Measurements from ENCODE around the gene ITPR2.

The ITPR2 gene

DNA sequence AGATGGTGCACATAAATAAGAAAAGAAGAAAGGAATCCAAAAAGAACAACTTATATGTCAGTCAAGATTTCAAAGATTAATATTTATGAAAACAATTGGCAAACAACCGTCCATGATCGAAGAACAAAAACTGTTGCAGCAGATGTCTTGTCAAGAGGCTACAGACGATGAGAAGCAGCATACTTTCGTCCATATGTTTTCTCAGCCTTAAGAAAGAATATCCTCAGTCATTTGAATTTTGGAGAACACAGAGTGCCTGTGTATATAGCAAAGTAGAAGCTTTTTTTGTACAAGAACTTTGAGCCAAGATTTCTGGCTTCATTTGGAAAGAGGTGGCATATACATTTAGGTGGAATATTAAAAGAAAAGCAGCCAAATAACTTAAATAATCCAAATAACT is 297.2 kb downstream of the ITPR2 start:
- Histone ChIP-seq H3K4me3 (ENCODE audit: low read depth, low read length) (no peak overlapping the region), H3K27ac (ENCODE audit: low read depth, low read length) (no peak overlapping the region), H3K4me1 (ENCODE audit: control insufficient read depth, insufficient read depth, low read length) (no peaks in the 10 kb centered on the region), H3K27me3 (ENCODE audit: control insufficient read depth, insufficient read depth, low read length) (no peaks in the 10 kb centered on the region), H3K9ac (ENCODE audit: low read depth, low read length) (no peak overlapping the region), H3K36me3 (ENCODE audit: control insufficient read depth, insufficient read depth, low read length) (no peaks in the 10 kb centered on the region), H3K9me3 (ENCODE audit: control insufficient read depth, insufficient read depth, low read length) (no peaks in the 10 kb centered on the region)

DNA sequence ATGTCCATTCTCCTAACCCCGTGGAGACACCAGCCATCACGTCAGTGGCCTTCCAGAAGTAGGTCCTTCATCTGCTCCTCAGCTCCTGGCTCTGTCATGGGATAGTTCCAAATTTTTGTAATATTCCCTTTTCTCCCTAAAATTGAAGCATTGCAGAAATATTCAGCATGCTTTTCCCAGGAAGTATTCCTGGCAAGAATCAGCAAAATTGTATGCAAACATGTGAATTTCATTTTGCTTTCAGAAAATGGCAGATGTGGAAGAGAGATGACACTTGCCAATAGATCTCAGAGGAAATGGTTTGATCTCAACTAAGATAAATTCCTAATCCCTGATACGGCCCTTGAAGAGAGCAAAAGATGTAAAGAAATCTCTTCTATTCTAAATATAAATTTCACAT is 298.9 kb downstream of the ITPR2 start:
- H3K4me1 ChIP-seq (ENCODE audit: control insufficient read depth, insufficient read depth, low read length), result no peaks in the 10 kb centered on the region
- no peaks in the 10 kb centered on the region for H3K9me3 ChIP-seq (ENCODE audit: control insufficient read depth, insufficient read depth, low read length)
- no peak overlapping the region for H3K9ac ChIP-seq (ENCODE audit: low read depth, low read length)
- no peak overlapping the region for H3K27ac ChIP-seq (ENCODE audit: low read depth, low read length)
- H3K4me3 ChIP-seq (ENCODE audit: low read depth, low read length), result no peak overlapping the region
- H3K27me3 ChIP-seq (ENCODE audit: control insufficient read depth, insufficient read depth, low read length), result no peaks in the 10 kb centered on the region
- H3K36me3 ChIP-seq (ENCODE audit: control insufficient read depth, insufficient read depth, low read length), result no peaks in the 10 kb centered on the region

DNA sequence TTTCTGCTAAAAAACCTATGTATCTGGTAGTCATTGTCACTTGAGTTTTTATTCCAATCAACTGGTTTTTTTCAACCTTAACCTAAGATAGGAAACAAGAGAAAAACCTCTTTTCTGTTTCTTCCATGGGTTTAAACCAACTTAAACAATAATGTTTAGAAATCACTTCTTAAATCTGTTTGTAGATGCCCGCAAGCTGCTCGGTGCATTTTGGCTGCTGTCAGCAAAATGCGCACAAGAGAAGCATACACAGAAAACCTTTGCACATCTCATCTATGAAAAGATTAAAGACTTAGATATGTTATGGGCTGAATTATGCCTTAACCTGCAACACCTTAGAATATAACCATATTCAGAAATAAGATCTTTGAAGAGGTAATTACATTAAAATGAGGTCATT is 299.8 kb downstream of the ITPR2 start:
- H3K27ac ChIP-seq (ENCODE audit: low read depth, low read length), result no peak overlapping the region
- H3K4me3 ChIP-seq (ENCODE audit: low read depth, low read length), result no peak overlapping the region
- H3K9me3 ChIP-seq (ENCODE audit: control insufficient read depth, insufficient read depth, low read length), result no peaks in the 10 kb centered on the region
- H3K9ac ChIP-seq (ENCODE audit: low read depth, low read length), result no peak overlapping the region
- no peaks in the 10 kb centered on the region for H3K27me3 ChIP-seq (ENCODE audit: control insufficient read depth, insufficient read depth, low read length)
- no peaks in the 10 kb centered on the region for H3K36me3 ChIP-seq (ENCODE audit: control insufficient read depth, insufficient read depth, low read length)
- no peaks in the 10 kb centered on the region for H3K4me1 ChIP-seq (ENCODE audit: control insufficient read depth, insufficient read depth, low read length)

DNA sequence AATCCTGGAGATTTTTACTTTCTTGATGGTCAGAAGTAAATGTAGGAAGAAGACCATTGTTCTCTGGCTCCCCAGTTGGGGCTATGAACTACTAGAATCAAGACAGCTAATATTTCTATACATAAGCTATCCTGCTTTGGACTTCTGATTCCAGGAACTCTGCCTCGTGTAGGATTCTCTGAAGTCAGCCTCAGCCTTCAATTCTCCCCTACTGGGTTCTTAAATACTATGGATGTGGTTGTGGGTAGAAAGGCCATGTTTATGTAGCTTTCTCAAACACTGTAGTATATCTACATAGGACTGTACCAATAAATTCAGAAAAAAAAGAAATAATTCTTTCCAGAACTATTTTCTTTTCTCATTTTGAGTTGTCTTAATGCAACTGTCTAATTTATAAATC is 302.5 kb downstream of the ITPR2 start:
- H3K27ac ChIP-seq (ENCODE audit: low read depth, low read length), result no peak overlapping the region
- H3K4me3 ChIP-seq (ENCODE audit: low read depth, low read length), result no peak overlapping the region
- H3K9ac ChIP-seq (ENCODE audit: low read depth, low read length), result no peak overlapping the region
- no peaks in the 10 kb centered on the region for H3K4me1 ChIP-seq (ENCODE audit: control insufficient read depth, insufficient read depth, low read length)
- H3K27me3 ChIP-seq (ENCODE audit: control insufficient read depth, insufficient read depth, low read length), result no peaks in the 10 kb centered on the region
- peaks cover 7% of the 10 kb centered on the region; the same call in 1 of the 2 replicates for H3K9me3 ChIP-seq (ENCODE audit: control insufficient read depth, insufficient read depth, low read length)
- H3K36me3 ChIP-seq (ENCODE audit: control insufficient read depth, insufficient read depth, low read length), result no peaks in the 10 kb centered on the region

DNA sequence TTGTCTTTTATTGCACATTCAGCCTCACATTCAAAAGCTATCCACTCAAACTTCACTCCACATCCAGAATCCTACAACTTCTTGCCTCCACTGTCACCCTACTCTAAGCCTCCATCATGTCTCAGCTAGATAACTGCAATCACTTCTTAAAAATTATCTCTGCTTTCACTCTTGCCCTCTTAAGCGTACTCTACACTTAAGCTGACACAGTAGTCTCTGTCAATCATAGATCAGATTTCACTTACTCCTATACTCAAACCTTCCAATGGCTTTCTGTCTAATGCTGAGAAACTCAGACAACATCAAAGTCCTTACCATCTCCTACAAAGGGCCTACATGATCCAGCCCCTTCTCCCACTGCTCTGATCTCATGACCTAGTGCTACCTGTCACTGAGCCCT is 304.1 kb downstream of the ITPR2 start:
- Histone ChIP-seq H3K9ac (ENCODE audit: low read depth, low read length) (no peak overlapping the region), H3K27me3 (ENCODE audit: control insufficient read depth, insufficient read depth, low read length) (no peaks in the 10 kb centered on the region), H3K4me1 (ENCODE audit: control insufficient read depth, insufficient read depth, low read length) (no peaks in the 10 kb centered on the region), H3K27ac (ENCODE audit: low read depth, low read length) (no peak overlapping the region), H3K4me3 (ENCODE audit: low read depth, low read length) (no peak overlapping the region), H3K36me3 (ENCODE audit: control insufficient read depth, insufficient read depth, low read length) (no peaks in the 10 kb centered on the region), H3K9me3 (ENCODE audit: control insufficient read depth, insufficient read depth, low read length) (peaks cover 12% of the 10 kb centered on the region)

DNA sequence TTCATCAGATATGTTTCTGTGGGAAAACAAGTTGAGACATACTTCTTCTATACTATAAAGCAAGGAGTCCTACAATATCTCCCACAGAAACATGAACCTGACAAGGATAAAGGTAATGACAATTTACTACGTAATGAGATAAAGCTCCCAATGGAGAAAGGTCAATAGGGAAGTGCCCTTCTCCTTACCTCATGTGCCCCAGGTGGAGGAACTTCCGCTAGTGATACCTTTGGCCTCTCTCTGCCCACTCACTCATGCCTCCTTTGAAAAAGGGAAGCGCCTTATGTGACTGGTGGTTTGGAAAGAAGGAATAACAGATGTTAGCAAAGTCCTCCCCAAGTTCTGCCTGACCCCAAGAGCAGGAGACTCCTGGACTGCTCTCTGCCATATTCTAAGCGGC is 305.3 kb downstream of the ITPR2 start:
- Histone ChIP-seq H3K36me3 (ENCODE audit: control insufficient read depth, insufficient read depth, low read length) (no peaks in the 10 kb centered on the region), H3K27ac (ENCODE audit: low read depth, low read length) (no peak overlapping the region), H3K9me3 (ENCODE audit: control insufficient read depth, insufficient read depth, low read length) (peaks cover 12% of the 10 kb centered on the region), H3K4me1 (ENCODE audit: control insufficient read depth, insufficient read depth, low read length) (no peaks in the 10 kb centered on the region), H3K9ac (ENCODE audit: low read depth, low read length) (no peak overlapping the region), H3K27me3 (ENCODE audit: control insufficient read depth, insufficient read depth, low read length) (no peaks in the 10 kb centered on the region), H3K4me3 (ENCODE audit: low read depth, low read length) (no peak overlapping the region)

DNA sequence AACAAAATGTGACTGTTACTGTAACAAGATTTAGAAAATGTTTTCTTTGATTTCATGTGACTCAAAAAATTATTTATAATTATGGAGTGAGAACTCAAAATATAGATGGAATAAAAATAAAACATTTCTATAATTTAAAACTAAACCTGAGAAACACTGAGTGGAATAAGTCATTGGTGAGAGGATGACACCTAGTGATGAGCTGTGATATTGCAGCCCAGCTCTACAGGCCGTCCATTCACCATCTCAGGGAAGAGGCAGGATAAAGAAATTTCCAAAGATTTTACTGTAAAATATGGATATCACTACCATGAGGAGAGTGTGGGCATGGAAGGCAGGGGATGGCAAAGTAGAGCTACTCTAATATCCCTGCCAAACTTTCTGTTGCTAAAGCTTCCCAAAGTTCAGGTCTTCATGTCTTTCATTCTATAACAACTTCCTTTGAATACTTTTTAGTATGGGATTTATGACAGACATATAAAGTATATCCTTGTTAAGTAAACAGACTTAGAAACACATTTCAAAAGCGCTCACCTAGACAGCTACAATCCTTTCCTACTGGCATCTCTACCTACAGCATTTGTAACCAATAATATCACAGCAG is 308.0 kb downstream of the ITPR2 start:
- peaks cover 3% of the 10 kb centered on the region; the same call in 1 of the 2 replicates for H3K4me1 ChIP-seq (ENCODE audit: control insufficient read depth, insufficient read depth, low read length)
- H3K36me3 ChIP-seq (ENCODE audit: control insufficient read depth, insufficient read depth, low read length), result no peaks in the 10 kb centered on the region
- H3K4me3 ChIP-seq (ENCODE audit: low read depth, low read length), result no peak overlapping the region
- H3K9ac ChIP-seq (ENCODE audit: low read depth, low read length), result no peak overlapping the region
- no peaks in the 10 kb centered on the region for H3K27me3 ChIP-seq (ENCODE audit: control insufficient read depth, insufficient read depth, low read length)
- H3K27ac ChIP-seq (ENCODE audit: low read depth, low read length), result no peak overlapping the region
- H3K9me3 ChIP-seq (ENCODE audit: control insufficient read depth, insufficient read depth, low read length), result peaks cover 12% of the 10 kb centered on the region

DNA sequence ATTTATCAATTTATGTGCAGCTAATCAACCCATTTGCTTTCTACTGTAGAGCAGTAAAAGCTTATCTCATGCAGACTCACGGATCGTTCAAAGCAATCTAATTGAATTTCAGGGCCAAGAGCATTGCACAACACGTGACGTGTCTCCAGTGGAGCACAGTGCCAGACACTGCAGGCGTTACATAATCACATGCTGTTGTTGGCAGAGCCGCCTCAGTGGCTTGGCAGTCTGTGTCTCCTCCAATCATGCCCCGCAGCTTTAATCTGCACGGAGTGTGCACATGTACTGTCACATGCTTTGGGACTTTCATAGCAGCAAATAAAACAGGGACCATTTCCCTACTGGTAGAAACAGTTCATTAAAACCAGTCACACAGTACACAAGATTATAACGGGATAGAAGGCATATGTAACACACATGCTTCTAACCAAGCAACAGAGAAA is 309.3 kb downstream of the ITPR2 start:
- Histone ChIP-seq H3K9me3 (ENCODE audit: control insufficient read depth, insufficient read depth, low read length) (peaks cover 12% of the 10 kb centered on the region), H3K27me3 (ENCODE audit: control insufficient read depth, insufficient read depth, low read length) (no peaks in the 10 kb centered on the region), H3K4me3 (ENCODE audit: low read depth, low read length) (no peak overlapping the region), H3K27ac (ENCODE audit: low read depth, low read length) (no peak overlapping the region), H3K4me1 (ENCODE audit: control insufficient read depth, insufficient read depth, low read length) (peaks cover 3% of the 10 kb centered on the region; the same call in 1 of the 2 replicates), H3K9ac (ENCODE audit: low read depth, low read length) (no peak overlapping the region), H3K36me3 (ENCODE audit: control insufficient read depth, insufficient read depth, low read length) (no peaks in the 10 kb centered on the region)

DNA sequence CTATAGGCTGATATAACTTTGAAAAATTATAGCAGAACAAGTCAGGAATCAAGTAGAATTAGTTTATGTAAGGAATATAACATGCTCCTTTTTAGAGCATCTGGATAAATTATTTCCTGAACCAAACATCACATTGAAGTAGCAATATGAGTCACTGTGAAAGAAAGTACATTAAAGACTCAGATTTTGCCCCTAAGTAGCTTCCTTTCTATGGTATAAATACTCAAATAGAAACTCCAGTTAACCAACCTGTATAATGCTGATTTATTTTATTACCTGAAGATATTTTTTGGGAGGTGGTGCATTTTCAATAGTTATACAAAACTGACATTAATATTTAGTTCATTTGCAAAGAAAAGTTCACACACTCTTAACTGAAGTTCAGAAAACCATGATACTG is 312.1 kb downstream of the ITPR2 start:
- Histone ChIP-seq H3K9ac (ENCODE audit: low read depth, low read length) (no peak overlapping the region), H3K36me3 (ENCODE audit: control insufficient read depth, insufficient read depth, low read length) (no peaks in the 10 kb centered on the region), H3K4me1 (ENCODE audit: control insufficient read depth, insufficient read depth, low read length) (peaks cover 3% of the 10 kb centered on the region; the same call in 1 of the 2 replicates), H3K27ac (ENCODE audit: low read depth, low read length) (no peak overlapping the region), H3K27me3 (ENCODE audit: control insufficient read depth, insufficient read depth, low read length) (no peaks in the 10 kb centered on the region), H3K4me3 (ENCODE audit: low read depth, low read length) (no peak overlapping the region), H3K9me3 (ENCODE audit: control insufficient read depth, insufficient read depth, low read length) (peaks cover 9% of the 10 kb centered on the region)

DNA sequence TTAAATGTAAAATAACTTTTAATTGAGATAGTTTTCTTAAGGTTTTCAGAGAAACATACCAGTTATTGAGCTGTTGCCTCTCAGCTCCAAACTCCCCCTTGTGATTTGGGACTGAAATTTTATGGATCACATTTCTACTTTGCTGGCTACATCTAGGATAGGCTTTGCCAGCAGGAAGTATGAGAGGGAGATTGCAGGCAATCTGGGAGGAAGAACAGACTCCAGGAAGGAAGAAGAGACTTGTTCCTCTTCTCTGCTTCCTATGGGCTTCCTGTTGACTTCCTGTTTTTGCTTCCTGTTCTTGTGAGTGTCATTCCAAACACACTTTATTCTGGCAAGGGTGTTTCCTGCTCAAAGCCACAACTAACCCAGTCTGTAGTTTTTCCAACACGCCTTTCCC is 312.9 kb downstream of the ITPR2 start:
- no peak overlapping the region for H3K27ac ChIP-seq (ENCODE audit: low read depth, low read length)
- no peaks in the 10 kb centered on the region for H3K36me3 ChIP-seq (ENCODE audit: control insufficient read depth, insufficient read depth, low read length)
- H3K27me3 ChIP-seq (ENCODE audit: control insufficient read depth, insufficient read depth, low read length), result no peaks in the 10 kb centered on the region
- no peak overlapping the region for H3K9ac ChIP-seq (ENCODE audit: low read depth, low read length)
- H3K9me3 ChIP-seq (ENCODE audit: control insufficient read depth, insufficient read depth, low read length), result peaks cover 2% of the 10 kb centered on the region
- H3K4me1 ChIP-seq (ENCODE audit: control insufficient read depth, insufficient read depth, low read length), result peaks cover 3% of the 10 kb centered on the region; the same call in 1 of the 2 replicates
- H3K4me3 ChIP-seq (ENCODE audit: low read depth, low read length), result no peak overlapping the region

DNA sequence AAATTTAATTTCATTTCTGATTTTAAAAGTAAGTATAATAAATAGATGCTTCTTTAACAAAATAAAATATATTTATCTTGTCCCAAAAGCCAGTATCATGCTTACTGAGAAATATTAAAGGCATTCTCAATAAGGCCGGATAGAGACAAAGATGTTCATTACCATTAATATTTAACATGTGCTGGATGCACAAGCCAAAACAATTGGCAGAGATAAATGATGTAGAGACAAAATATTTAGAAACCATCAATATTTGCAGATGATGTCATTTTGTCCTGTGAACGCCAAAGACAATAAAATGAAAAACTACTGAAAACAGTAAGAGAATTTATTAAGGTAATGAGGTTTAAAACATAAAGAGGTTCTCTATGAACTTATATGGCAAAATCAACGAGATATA is 313.5 kb downstream of the ITPR2 start:
- H3K4me3 ChIP-seq (ENCODE audit: low read depth, low read length), result no peak overlapping the region
- no peak overlapping the region for H3K27ac ChIP-seq (ENCODE audit: low read depth, low read length)
- H3K36me3 ChIP-seq (ENCODE audit: control insufficient read depth, insufficient read depth, low read length), result no peaks in the 10 kb centered on the region
- no peaks in the 10 kb centered on the region for H3K9me3 ChIP-seq (ENCODE audit: control insufficient read depth, insufficient read depth, low read length)
- H3K9ac ChIP-seq (ENCODE audit: low read depth, low read length), result no peak overlapping the region
- no peaks in the 10 kb centered on the region for H3K27me3 ChIP-seq (ENCODE audit: control insufficient read depth, insufficient read depth, low read length)
- peaks cover 3% of the 10 kb centered on the region; the same call in 1 of the 2 replicates for H3K4me1 ChIP-seq (ENCODE audit: control insufficient read depth, insufficient read depth, low read length)

Data from HUES48 (cell line).